Suprapubic skin (tissue), 4 donors: ENCODE measurements around the gene CEP295NL. TPM values are rescaled to one million over a fixed set of nuclear protein-coding genes. Genes with fewer than 3 reads are reported as not detected.
"Not testable (repeated sequence)": the region's sequence is repeated elsewhere in the genome, so short reads cannot be mapped to it uniquely, and the experiment has no call there.

ENCODE experiments used
- DNase-seq, 2 donors: peaks; one replicate each; pipeline ENCODE4 v3.0.0-alpha.2; 2019; ENCODE audit warnings: low spot score in 2 of 2
- H3K27ac ChIP-seq: fragments of 200-600 bp; sonication (generic); one replicate; pipeline ENCODE4 v1.5.1; 2019
- H3K27me3 ChIP-seq: fragments of 200-600 bp; sonication (generic); one replicate; pipeline ENCODE4 v1.5.1; 2019
- H3K36me3 ChIP-seq: fragments of 200-600 bp; sonication (generic); one replicate; pipeline ENCODE4 v1.5.1; 2019
- H3K4me1 ChIP-seq: fragments of 200-600 bp; sonication (generic); one replicate; pipeline ENCODE4 v1.5.1; 2019
- H3K4me3 ChIP-seq: fragments of 200-600 bp; sonication (generic); one replicate; pipeline ENCODE4 v1.5.1; 2019; ENCODE audit warnings: mild to moderate bottlenecking
- H3K9me3 ChIP-seq: fragments of 200-600 bp; sonication (generic); one replicate; pipeline ENCODE4 v1.5.1; 2019
- CTCF ChIP-seq, 2 donors: fragments of 200-600 bp in 1 of 2; fragments of 450-650 bp in 1 of 2; sonication (generic) in 1 of 2; IDR thresholded peaks; one replicate each; pipeline ENCODE4 v1.5.1; 2016 to 2019; ENCODE audit warnings: antibody characterized with exemption in 2 of 2, mild to moderate bottlenecking in 1 of 2, moderate library complexity in 1 of 2
- EP300 ChIP-seq: sonication (generic); formaldehyde crosslinking; IDR thresholded peaks from one replicate; pipeline ENCODE4 v1.6.1; 2017; ENCODE audit warnings: antibody characterized with exemption
- POLR2A ChIP-seq, 2 donors: fragments of 450-650 bp; IDR thresholded peaks; one replicate each; pipeline ENCODE4 v1.6.1; 2017; ENCODE audit warnings: antibody characterized with exemption in 2 of 2, mild to moderate bottlenecking in 2 of 2, moderate library complexity in 2 of 2
- POLR2AphosphoS5 ChIP-seq, 3 donors: sonication (generic); formaldehyde crosslinking; IDR thresholded peaks; one replicate each; pipeline ENCODE4 v1.6.1; 2017; ENCODE audit warnings: antibody characterized with exemption in 3 of 3
- WGBS: methylation state at CpG from one replicate; pipeline ENCODE4 v1.1.5; 2018; 5-methylcytosine and 5-hydroxymethylcytosine counted together
- total RNA-seq, 4 donors: library from RNA; depleted of rRNA; stranded (reverse); fragments of >200 nt; gene quantifications; one replicate each; pipeline ENCODE4 v1.1.0, GENCODE V29; 2016

Gene CEP295NL
- total RNA-seq, 4 donors from 2014 or later, result 2.4 to 11.1 (median 3.5) TPM

- Histone ChIP-seq H3K27ac (no peak overlapping the region), H3K9me3 (no peaks in the 10 kb centered on the region), H3K36me3 (no peaks in the 10 kb centered on the region), H3K4me1 (peaks cover 75% of the 10 kb centered on the region), H3K4me3 (no peak overlapping the region), H3K27me3 (no peaks in the 10 kb centered on the region)
- TF ChIP-seq POLR2A (IDR thresholded peaks at IDR 0.05) (no peak), POLR2AphosphoS5 (IDR thresholded peaks at IDR 0.05) (no peak), CTCF (IDR thresholded peaks at IDR 0.05) (no peak), EP300 (no peak)
- DNase-seq, result no peak
- WGBS, result 78% methylated on average over 21 of the region's 21 CpGs
Measured at GRCh38 chr17:78917451-78918275, 14.7 kb upstream of the CEP295NL start.

GRCh38 chr17:78915872-78916632, 13.1 kb upstream of the CEP295NL start:
- Histone ChIP-seq H3K36me3 (no peaks in the 10 kb centered on the region), H3K27me3 (no peaks in the 10 kb centered on the region), H3K27ac (peak overlapping the region; percentile 63), H3K4me3 (peak overlapping the region; percentile 6), H3K9me3 (no peaks in the 10 kb centered on the region), H3K4me1 (peaks cover 66% of the 10 kb centered on the region)
- WGBS, result 55% methylated on average over 17 of the region's 17 CpGs
- DNase-seq, result peak in 1 of 2 donors; percentile 83
- TF ChIP-seq POLR2A (IDR thresholded peaks at IDR 0.05), result no peak
- no peak for TF ChIP-seq EP300
- no peak for TF ChIP-seq CTCF (IDR thresholded peaks at IDR 0.05)
- no peak for TF ChIP-seq POLR2AphosphoS5 (IDR thresholded peaks at IDR 0.05)

GRCh38 chr17:78913115-78913514, 10.1 kb upstream of the CEP295NL start:
- Histone ChIP-seq H3K4me3 (no peak overlapping the region), H3K4me1 (peaks cover 49% of the 10 kb centered on the region), H3K9me3 (no peaks in the 10 kb centered on the region), H3K27ac (no peak overlapping the region), H3K36me3 (no peaks in the 10 kb centered on the region), H3K27me3 (no peaks in the 10 kb centered on the region)
- 90% methylated on average over 15 of the region's 15 CpGs for WGBS
- TF ChIP-seq POLR2AphosphoS5 (IDR thresholded peaks at IDR 0.05), result no peak
- no peak for TF ChIP-seq CTCF (IDR thresholded peaks at IDR 0.05)
- DNase-seq, result no peak

GRCh38 chr17:78912082-78912481, 9.1 kb upstream of the CEP295NL start:
- H3K4me1 ChIP-seq, result peaks cover 43% of the 10 kb centered on the region
- no peak overlapping the region for H3K27ac ChIP-seq
- TF ChIP-seq POLR2A (IDR thresholded peaks at IDR 0.05), result no peak
- no peak for TF ChIP-seq CTCF (IDR thresholded peaks at IDR 0.05)
- TF ChIP-seq POLR2AphosphoS5 (IDR thresholded peaks at IDR 0.05), result no peak
- TF ChIP-seq EP300, result no peak
- H3K27me3 ChIP-seq, result no peaks in the 10 kb centered on the region
- no peak for DNase-seq
- H3K4me3 ChIP-seq, result no peak overlapping the region
- no peaks in the 10 kb centered on the region for H3K36me3 ChIP-seq
- H3K9me3 ChIP-seq, result no peaks in the 10 kb centered on the region
- 72% methylated on average over 8 of the region's 8 CpGs for WGBS

GRCh38 chr17:78911543-78911942, 8.5 kb upstream of the CEP295NL start:
- not testable (repeated sequence) for H3K27me3 ChIP-seq, H3K36me3 ChIP-seq, H3K27ac ChIP-seq, DNase-seq, H3K9me3 ChIP-seq, H3K4me3 ChIP-seq
- H3K4me1 ChIP-seq, result peaks cover 39% of the 10 kb centered on the region
- WGBS, result 87% methylated on average over 7 of the region's 7 CpGs
